Endothelial cell of umbilical vein (primary cell): ENCODE data around the gene NHERF2. TPM values are rescaled to one million over a fixed set of nuclear protein-coding genes. Genes with fewer than 3 reads are reported as not detected.

ENCODE experiments used
- BruUV-seq: library from RNA; stranded (reverse); fragments of 400-500 nt; replicated peaks from 2 replicates; lab custom pipeline; 2021; lab: Mats Ljungman, UMichigan
- CTCF ChIA-PET: fragments of 300-600, 350-600 bp; sonication (Branson Sonifier 250); formaldehyde crosslinking; loops from one replicate; lab custom pipeline; 2021; ENCODE audit warnings: antibody characterized with exemption, inconsistent platforms; lab: Charles Lee
- POLR2A ChIA-PET: fragments of 300-600, 350-600 bp; sonication (Branson Sonifier 250); formaldehyde crosslinking; loops from one replicate; lab custom pipeline; 2021; ENCODE audit warnings: antibody characterized with exemption, inconsistent platforms; lab: Charles Lee
- DNase-seq: peaks from one replicate; pipeline ENCODE4 v3.0.0-alpha.2; 2011; ENCODE audit warnings: low read depth, low spot score
- FAIRE-seq: peaks from 2 replicates; lab custom pipeline; 2011; peaks lifted over from hg19 to GRCh38; lab: Jason Lieb, UNC
- H2AFZ ChIP-seq: 2 replicates; pipeline ENCODE4 v1.6.0; 2012; ENCODE audit warnings: low read depth, low read length, control low read depth, inconsistent platforms
- H3K27ac ChIP-seq: 2 replicates; pipeline ENCODE4 v1.5.1; 2011; ENCODE audit warnings: low read depth, mild to moderate bottlenecking, control low read depth, low read length, moderate library complexity; ENCODE audit not compliant: insufficient read depth
- H3K27me3 ChIP-seq, 2 experiments: 2 replicates each; pipeline versions ENCODE4 v1.6.0 to v1.6.1; 2011; ENCODE audit warnings: low read length in 2 of 2, mixed read lengths in 1 of 2; ENCODE audit not compliant: control insufficient read depth in 2 of 2, insufficient read depth in 2 of 2
- H3K36me3 ChIP-seq, 2 experiments: 2 replicates in 1 of 2; 3 replicates in 1 of 2; pipeline ENCODE4 v1.5.1; 2011; ENCODE audit warnings: low read length in 2 of 2, mild to moderate bottlenecking in 1 of 2, moderate library complexity in 1 of 2; ENCODE audit not compliant: control insufficient read depth in 2 of 2, insufficient read depth in 2 of 2; ENCODE audit errors: extremely low read depth in 1 of 2
- H3K4me1 ChIP-seq: 3 replicates; pipeline ENCODE4 v1.5.1; 2011; ENCODE audit warnings: mild to moderate bottlenecking, low read length; ENCODE audit not compliant: control insufficient read depth, insufficient read depth; ENCODE audit errors: extremely low read depth
- H3K4me2 ChIP-seq: 2 replicates; pipeline ENCODE4 v1.6.1; 2011; ENCODE audit warnings: low read length, control low read depth, mixed read lengths; ENCODE audit not compliant: insufficient read depth
- H3K4me3 ChIP-seq, 3 experiments: fragments of 200-600 bp in 1 of 3; sonication (generic), shearing (Covaris generic) in 1 of 3; replicated peaks in 1 of 3; 2 replicates each; pipeline ENCODE4 v1.5.1; 2011 to 2016; ENCODE audit warnings: control low read depth in 3 of 3, low read length in 3 of 3, mild to moderate bottlenecking in 2 of 3, inconsistent platforms in 1 of 3, low read depth in 1 of 3, moderate library complexity in 1 of 3; ENCODE audit not compliant: insufficient read depth in 1 of 3
- H3K79me2 ChIP-seq: 2 replicates; pipeline ENCODE4 v1.6.0; 2012; ENCODE audit warnings: low read length, inconsistent platforms; ENCODE audit not compliant: control insufficient read depth, insufficient read depth
- H3K9ac ChIP-seq: replicated peaks from 2 replicates; pipeline ENCODE3; 2011; ENCODE audit warnings: low read length, control low read depth; ENCODE audit not compliant: insufficient read depth; ENCODE audit errors: extremely low read depth
- H3K9me1 ChIP-seq: replicated peaks from 3 replicates; pipeline ENCODE4 v1.6.0; 2011; ENCODE audit warnings: mild to moderate bottlenecking, low read length; ENCODE audit not compliant: control insufficient read depth, insufficient read depth; ENCODE audit errors: extremely low read depth
- H3K9me3 ChIP-seq: replicated peaks from 2 replicates; pipeline ENCODE4 v1.5.1; 2012; ENCODE audit warnings: low read length, inconsistent platforms; ENCODE audit not compliant: control insufficient read depth, insufficient read depth
- H4K20me1 ChIP-seq: replicated peaks from 2 replicates; pipeline ENCODE3; 2011; ENCODE audit warnings: mild to moderate bottlenecking, low read length; ENCODE audit not compliant: control insufficient read depth, insufficient read depth; ENCODE audit errors: extremely low read depth
- EZH2 ChIP-seq: IDR thresholded peaks from 2 replicates; pipeline ENCODE4 v1.6.1; 2012; ENCODE audit warnings: borderline replicate concordance, low read depth, mild to moderate bottlenecking, moderate library complexity, low read length, inconsistent platforms; ENCODE audit not compliant: severe bottlenecking
- FOS ChIP-seq: IDR thresholded peaks from 2 replicates; pipeline ENCODE4 v1.6.1; 2011; ENCODE audit warnings: mild to moderate bottlenecking, low read length, moderate library complexity, borderline replicate concordance; ENCODE audit not compliant: insufficient read depth
- GATA2 ChIP-seq: IDR thresholded peaks from 2 replicates; pipeline ENCODE4 v1.7.0; 2011; ENCODE audit warnings: low read depth, mild to moderate bottlenecking, moderate library complexity, mixed read lengths, low read length; ENCODE audit not compliant: insufficient read length, insufficient read depth
- JUN ChIP-seq: IDR thresholded peaks from 2 replicates; pipeline ENCODE4 v1.6.1; 2011; ENCODE audit warnings: borderline replicate concordance, low read depth; ENCODE audit not compliant: insufficient read length, insufficient read depth
- MYC ChIP-seq: IDR thresholded peaks from one replicate; pipeline ENCODE4 v1.6.1; 2011; ENCODE audit warnings: mild to moderate bottlenecking, low read depth, low read length
- POLR2A ChIP-seq: IDR thresholded peaks from 2 replicates; pipeline ENCODE4 v1.6.1; 2012; ENCODE audit warnings: low read depth, mild to moderate bottlenecking, control low read depth, low read length
- POLR2AphosphoS5 ChIP-seq: IDR thresholded peaks from 2 replicates; pipeline ENCODE4 v1.6.1; 2012; ENCODE audit warnings: low read depth, mild to moderate bottlenecking, control low read depth, low read length, moderate library complexity; ENCODE audit not compliant: insufficient read depth
- dilution Hi-C: fragments of 300-500 bp; cut with MboI; formaldehyde crosslinking; loops from one replicate; pipeline ENCODE4 v1.15.0; 2019; ENCODE audit warnings: low sequenced_read_pairs; ENCODE audit not compliant: extremely low pct_ligation_motif_present
- intact Hi-C: fragments of 100-400 bp; cut with micrococcal nuclease; formaldehyde crosslinking; loops from one replicate; pipeline ENCODE4 v1.10.0; 2022
- polyA plus RNA-seq, 4 experiments: library from polyadenylated mRNA; depleted of rRNA in 3 of 4; stranded (reverse) in 3 of 4; unstranded in 1 of 4; fragments of >200 nt; gene quantifications; 2 replicates each; pipeline versions ENCODE4 v1.2.1 to v1.2.3, GENCODE V29; 2011 to 2012; ENCODE audit warnings: missing spikeins in 1 of 4
- total RNA-seq: library from RNA; stranded (reverse); gene quantifications from 2 replicates; pipeline ENCODE4 v1.2.3, GENCODE V29; 2021
- TF ChIP-seq, protein P1 (sequence below), 2 donors: IDR thresholded peaks; 1 replicate in 1 of 2; 2 replicates in 1 of 2; pipeline ENCODE4 v1.5.1; 2011; ENCODE audit warnings: low read length in 2 of 2, mild to moderate bottlenecking in 2 of 2, moderate library complexity in 2 of 2, control low read depth in 1 of 2, inconsistent platforms in 1 of 2, low read depth in 1 of 2; ENCODE audit not compliant: insufficient read depth in 1 of 2; ENCODE audit errors: extremely low read depth in 1 of 2
- TF ChIP-seq, protein P2 (sequence below): IDR thresholded peaks from 2 replicates; pipeline ENCODE4 v1.6.1; 2011; ENCODE audit not compliant: insufficient read depth, insufficient read length

The NHERF2 gene
- total and polyA plus RNA-seq, 2 donors (not counting 3 experiments of a cell fraction or from before 2014, with no cell fraction given): 65.2 to 71.2 TPM

DNA sequence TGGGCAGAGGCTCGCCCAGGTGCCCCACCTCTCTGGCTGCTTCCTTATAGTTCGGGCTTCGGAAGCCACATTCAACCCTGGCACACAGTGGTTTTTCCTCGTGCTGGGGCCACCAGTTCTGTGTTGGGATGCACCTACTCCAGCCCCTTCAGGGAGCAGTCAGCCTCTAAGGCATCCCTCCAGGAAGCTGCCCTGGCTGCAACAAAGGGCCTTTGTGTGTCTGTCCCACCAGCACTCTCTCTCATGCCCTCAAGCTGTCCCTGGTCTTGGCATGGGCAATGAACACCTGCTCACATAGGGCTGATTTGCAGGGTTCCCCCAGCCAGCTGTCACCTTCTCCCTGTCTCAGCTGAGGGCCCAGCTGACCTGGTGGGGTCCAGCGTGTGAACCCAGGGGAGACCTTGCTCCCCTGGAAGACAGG lies 44.7 kb upstream of the NHERF2 start:
- H3K4me2 ChIP-seq: no peak overlapping the region
- no peak overlapping the region for H3K4me3 ChIP-seq
- peaks cover 15% of the 10 kb centered on the region for H3K4me1 ChIP-seq
- no peaks in the 10 kb centered on the region for H4K20me1 ChIP-seq
- DNase-seq (no peak), FAIRE-seq (no peak)
- BruUV-seq: no TSS peak
- H3K79me2 ChIP-seq: peaks cover 5% of the 10 kb centered on the region
- H3K9ac ChIP-seq: no peak overlapping the region
- H3K27ac ChIP-seq: no peak overlapping the region
- ChIA-PET CTCF (interaction anchor here (5.0 kb wide), 1 partner anchor 159 kb away, joined by 21 read pairs; no protein-coding TSS in a partner anchor), POLR2A (interaction anchor here (1.5 kb wide), 1 partner anchor 17 kb away, joined by 5 read pairs; the partner anchor contains the start of gene RPS2)
- H3K36me3 ChIP-seq: peaks cover 0 to 18% of the 10 kb centered on the region in 2 experiments
- H3K9me1 ChIP-seq: no peaks in the 10 kb centered on the region
- dilution Hi-C loops: no loop called here
- H3K27me3 ChIP-seq: peaks cover 35 to 41% of the 10 kb centered on the region in 2 experiments
- intact Hi-C loops: no loop called here
- H2AFZ ChIP-seq: no peak overlapping the region
- no peaks in the 10 kb centered on the region for H3K9me3 ChIP-seq
- TF ChIP-seq MYC (no peak), FOS (no peak), JUN (no peak), GATA2 (no peak), POLR2AphosphoS5 (no peak), EZH2 (no peak), POLR2A (no peak)
- TF ChIP-seq, protein P1, sequence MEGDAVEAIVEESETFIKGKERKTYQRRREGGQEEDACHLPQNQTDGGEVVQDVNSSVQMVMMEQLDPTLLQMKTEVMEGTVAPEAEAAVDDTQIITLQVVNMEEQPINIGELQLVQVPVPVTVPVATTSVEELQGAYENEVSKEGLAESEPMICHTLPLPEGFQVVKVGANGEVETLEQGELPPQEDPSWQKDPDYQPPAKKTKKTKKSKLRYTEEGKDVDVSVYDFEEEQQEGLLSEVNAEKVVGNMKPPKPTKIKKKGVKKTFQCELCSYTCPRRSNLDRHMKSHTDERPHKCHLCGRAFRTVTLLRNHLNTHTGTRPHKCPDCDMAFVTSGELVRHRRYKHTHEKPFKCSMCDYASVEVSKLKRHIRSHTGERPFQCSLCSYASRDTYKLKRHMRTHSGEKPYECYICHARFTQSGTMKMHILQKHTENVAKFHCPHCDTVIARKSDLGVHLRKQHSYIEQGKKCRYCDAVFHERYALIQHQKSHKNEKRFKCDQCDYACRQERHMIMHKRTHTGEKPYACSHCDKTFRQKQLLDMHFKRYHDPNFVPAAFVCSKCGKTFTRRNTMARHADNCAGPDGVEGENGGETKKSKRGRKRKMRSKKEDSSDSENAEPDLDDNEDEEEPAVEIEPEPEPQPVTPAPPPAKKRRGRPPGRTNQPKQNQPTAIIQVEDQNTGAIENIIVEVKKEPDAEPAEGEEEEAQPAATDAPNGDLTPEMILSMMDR (IDR thresholded peaks at IDR 0.05; ENCODE audit: extremely low read depth in 1 of 2, insufficient read depth in 1 of 2, low read depth in 1 of 2, low read length in 2 of 2): no peak
- TF ChIP-seq, protein P2, sequence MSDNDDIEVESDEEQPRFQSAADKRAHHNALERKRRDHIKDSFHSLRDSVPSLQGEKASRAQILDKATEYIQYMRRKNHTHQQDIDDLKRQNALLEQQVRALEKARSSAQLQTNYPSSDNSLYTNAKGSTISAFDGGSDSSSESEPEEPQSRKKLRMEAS: no peak
